GM18867 (cell line): Measurements from ENCODE around the gene NINL.
A peak's percentile ranks its signal among the peaks of the same experiment; 100 is the strongest.
"Not testable (repeated sequence)": the region's sequence is repeated elsewhere in the genome, so short reads cannot be mapped to it uniquely, and the experiment has no call there.

Experiments used
- ATAC-seq: cut with Tn5 transposase; IDR thresholded peaks from one replicate; pipeline ENCODE4 v1.9.1; 2021; ENCODE audit warnings: mild to moderate bottlenecking, moderate library complexity; ENCODE audit not compliant: unreplicated experiment

NINL gene

DNA sequence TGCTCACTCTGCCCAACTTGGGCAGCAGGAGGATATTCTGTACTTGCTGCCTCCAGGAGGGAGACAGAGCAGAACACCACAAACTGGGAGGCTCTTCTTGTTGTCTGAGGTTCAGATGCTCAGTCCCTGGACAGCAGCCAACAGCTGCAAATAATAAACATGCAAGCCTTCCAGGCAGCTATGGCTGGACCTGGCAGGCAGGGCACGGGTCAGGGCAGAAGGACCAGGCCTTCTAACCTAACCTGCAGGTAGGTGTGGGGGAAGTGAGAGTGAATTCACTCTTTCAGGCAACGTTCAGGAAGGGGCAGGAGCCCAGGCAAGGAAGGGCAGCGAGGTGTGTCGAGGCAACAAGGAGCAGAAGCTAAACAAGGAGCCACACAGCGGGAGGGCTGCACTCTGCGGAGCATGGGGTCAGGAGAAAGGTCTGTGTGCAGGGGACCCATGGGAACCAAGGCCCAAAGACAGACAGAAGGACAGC lies 31.5 kb downstream of the NINL start:
- no peak for ATAC-seq

- ATAC-seq = no peak
Measured at GRCh38 chr20:25552977-25553376, 32.4 kb downstream of the NINL start.

DNA sequence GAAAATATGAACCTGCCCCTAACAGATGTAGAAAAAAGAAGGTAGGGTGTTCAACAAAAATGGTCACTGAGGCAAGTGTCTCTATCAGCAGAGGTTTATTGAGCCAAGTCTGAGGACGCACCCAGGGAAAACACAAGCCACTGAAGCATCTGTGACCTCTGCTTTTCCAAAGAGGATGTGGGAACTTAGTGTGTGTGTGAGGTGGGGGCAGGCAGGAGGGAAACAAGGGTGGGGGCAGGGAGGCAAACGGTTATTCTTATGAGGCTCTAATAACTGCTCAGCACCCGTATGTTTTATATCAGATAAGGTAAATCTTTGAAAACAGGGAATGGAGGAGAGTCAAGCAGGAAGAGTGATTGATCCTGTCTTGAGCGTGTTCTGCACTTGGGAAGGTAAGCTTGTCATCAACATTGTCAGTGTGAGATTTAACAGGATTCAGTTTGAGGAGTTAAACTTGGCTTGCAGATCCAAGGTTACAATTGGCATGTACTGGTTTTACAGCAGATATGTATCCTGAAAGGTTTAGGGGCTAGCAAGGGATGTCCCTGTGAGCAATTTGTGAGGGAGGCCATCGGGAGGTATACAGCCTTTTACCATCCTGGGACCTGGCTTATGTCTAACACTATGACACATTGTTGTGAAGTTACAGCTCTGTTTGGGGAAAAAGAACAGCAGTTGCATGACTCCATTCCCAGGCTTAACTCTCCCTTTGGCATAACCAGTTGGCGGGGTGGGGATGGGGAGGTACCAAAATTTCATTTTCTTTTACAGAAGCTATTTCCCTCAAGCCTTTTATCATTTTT lies 33.7 kb downstream of the NINL start:
- ATAC-seq = no peak

- ATAC-seq = not testable (repeated sequence)
Measured at GRCh38 chr20:25550645-25551337, 34.5 kb downstream of the NINL start.

- no peak for ATAC-seq
Measured at GRCh38 chr20:25549843-25550477, 35.4 kb downstream of the NINL start.

DNA sequence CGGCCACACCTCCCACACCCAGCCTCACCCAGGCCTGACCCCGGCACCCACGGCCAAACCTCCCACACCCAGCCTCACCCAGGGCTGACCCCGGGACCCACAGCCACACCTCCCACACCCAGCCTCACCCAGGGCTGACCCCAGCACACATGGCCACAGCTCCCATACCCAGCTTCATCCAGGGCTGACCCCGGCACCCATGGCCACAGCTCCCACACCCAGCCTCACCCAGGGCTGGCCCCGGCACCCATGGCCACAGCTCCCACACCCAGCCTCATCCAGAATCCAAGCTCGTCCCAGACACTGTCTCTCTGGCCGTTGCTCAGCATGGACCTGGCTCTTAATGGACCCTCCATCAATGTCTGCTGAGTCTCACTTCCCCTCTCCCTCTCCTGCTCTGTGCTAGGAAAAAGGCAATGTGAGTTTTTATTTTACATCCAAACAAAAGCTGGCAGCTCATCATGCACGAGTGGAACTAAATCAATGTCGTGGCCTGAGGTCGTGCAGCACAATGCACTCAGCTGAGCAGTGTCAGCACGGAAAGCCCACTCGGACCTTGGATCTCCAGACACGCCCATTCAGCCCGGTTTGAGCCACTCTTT lies 36.1 kb downstream of the NINL start:
- ATAC-seq = no peak

GRCh38 chr20:25548613-25549086 lies 36.7 kb downstream of the NINL start:
- no peak for ATAC-seq

GRCh38 chr20:25547999-25548398 lies 37.3 kb downstream of the NINL start:
- ATAC-seq = no peak

DNA sequence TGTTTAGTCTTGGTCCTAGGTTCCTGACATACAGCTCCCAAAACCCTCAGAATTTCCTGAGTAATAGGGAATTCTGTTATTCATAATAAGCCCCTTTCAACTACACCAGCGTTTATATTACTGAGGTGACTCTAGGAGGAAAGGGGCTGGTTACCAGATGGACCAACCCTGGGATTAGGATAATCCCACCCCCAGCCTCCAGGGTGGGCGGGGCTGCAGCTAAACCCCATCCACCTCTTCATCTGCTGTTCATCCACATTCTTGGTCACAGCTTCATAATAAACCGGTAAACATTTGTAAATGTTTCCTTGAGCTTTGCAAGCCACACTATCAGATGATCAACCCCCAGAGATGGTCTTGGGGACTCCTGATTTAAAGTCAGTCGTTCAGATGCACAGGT lies 38.3 kb downstream of the NINL start:
- ATAC-seq = no peak

GRCh38 chr20:25546048-25546447 lies 39.3 kb downstream of the NINL start:
- ATAC-seq = no peak

DNA sequence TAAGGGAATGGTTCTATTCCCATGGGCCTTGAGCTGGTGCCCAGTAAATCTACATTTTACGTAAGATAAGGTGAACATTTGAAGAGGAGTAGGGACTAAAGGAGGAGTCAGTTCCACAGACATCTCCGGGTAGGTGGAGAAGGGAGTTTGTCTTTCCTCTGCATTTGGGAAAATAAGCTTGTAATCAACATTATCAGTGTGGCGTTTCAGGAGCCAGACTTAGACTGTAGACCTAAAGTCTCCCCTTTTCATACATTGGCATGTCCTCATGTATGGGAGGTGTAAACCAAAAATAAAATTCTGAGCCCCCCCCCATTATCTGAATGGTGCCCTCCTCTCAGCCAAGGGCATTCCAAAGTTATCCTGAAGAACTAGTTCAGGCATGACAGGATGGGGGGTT lies 40.2 kb downstream of the NINL start:
- no peak for ATAC-seq

DNA sequence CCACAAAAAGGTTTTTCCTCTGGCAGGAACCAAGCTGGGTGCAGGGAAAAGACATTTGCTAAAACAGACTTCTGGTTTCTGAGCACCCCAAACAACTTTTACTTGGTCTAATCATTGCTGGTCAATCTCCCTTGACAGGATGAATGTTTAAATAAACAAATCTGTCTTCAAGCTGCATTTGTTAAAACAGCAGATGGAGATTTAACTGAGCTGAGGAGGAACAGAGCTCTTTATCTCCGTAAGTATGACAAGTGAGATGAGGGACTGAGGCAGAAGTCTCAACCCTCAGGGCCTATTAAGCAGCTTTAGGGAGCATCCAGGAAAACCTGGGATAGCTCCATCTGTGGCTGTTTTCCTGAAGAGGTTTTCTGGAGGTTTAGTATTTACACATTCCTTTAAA lies 40.6 kb downstream of the NINL start:
- ATAC-seq = no peak

DNA sequence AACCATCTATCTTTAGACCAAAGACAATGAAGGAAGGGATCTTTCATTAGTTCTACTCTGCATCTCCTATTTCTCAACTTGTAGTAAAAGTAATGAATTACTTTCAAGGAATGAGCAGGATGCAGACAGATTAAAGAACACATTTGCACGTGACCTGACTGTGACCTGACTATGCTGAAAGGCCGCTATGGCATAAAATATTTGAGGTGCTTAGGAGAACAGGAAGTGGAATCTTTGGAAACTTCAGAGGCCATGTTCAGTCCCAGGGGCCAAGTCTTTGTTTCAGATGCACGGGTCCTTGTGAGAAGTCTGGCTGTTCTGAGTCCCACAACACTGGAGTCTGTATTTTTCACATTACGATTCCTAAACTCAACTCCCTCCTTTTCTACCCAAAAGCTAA lies 41.0 kb downstream of the NINL start:
- no peak for ATAC-seq

DNA sequence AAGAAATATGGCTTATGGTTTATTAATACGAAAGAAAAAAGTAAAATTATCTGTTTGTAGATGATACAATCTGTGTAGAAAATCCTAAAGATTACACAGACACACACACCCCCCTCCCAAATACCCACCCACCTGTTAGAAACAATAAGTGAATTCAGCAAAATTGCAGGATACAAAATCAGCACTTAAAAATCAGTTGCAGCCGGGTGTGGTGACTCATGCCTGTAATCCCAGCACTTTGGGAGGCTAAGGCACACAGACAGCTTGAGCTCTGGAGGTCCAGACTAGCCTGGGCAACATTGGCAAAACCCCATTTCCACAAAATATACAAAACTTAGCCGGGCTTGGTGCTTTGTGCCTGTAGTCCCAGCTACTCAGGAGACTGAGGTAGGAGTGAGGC lies 42.3 kb downstream of the NINL start:
- ATAC-seq = no peak

- ATAC-seq = no peak
Measured at GRCh38 chr20:25541676-25542075, 43.7 kb downstream of the NINL start.

DNA sequence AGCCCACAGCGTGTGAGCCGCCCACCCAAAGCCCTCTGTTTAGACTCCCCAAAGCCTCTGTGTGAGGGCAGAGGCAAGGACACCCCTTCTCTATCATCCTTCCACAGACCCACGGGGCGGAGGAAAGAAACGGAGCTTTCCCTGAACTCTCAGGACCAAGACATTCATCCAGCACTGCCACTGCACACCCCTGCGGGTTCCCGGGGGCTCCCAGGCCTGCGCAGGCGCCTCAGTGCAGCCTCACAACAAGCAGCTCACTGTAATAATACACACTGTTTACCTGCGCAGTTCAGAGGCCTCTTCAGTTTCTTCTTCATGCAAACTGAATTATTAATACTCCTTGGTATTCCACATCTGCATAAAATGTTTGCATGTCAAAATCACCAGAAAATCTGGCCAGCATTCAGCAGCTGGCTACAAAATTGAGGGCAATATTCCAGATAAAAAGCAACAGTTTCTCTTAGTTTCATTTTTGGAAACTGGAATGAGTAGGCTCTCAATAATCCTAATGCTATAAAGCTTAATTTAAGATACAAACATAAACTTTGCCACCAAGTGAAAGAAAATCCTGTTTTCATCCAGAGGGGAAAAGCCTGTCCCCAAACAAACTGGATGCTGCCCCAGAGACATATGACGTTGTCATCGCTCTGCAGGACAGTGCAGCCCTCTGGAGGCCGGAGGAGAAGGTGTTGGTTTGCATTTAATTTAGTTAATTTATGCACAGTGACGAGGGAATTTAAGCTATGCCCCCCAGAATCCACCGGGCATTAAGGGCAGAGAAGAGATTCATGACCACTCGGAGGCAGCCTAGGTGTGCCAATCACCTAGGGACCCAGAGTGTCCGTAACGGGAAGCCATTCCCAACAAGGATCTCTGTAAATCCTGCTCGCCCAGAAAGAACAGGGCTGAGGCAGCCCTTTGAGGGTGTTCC lies 45.3 kb downstream of the NINL start:
- peak; percentile 64 for ATAC-seq

DNA sequence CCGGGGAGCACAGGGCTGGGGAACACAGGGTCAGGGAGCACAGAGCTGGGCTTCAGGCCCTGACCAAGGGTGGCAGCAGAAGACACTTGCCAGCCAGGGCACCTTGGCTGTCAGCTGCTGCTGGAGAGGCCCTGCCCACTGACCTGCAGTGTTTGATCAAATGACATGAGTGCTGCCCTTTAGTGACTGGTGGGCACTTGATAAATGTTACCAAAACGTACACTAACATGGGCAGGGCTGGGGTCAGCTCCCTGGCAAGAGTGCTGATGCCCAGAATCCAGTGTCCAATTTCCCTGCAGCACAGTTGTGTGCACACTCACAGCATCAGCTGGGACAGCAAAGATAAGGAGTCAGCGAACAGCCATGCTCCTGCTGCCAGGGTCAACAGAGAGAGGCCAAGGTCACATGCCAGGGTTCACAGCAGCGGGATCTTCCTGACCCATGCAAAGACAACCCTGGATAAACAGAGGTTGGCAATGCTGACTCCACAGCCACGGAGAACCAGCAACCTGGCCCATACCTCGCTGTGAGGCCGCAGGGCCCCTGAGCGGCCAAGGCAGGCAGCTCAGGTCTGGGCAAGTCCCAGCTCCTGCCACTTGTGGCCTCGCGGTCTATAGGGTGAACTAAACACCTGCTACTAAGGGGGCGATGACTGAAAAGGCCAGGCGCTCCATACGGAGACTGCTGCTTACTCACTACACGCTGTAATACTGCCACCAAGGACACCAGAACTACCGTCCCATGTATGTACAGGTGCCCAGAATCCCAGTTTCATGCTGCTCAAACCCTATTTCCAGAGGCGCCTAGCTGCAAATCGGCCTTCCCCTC lies 46.3 kb downstream of the NINL start:
- peak; percentile 59 for ATAC-seq

- no peak for ATAC-seq
Measured at GRCh38 chr20:25537890-25538289, 47.4 kb downstream of the NINL start.

GRCh38 chr20:25535762-25536161 lies 49.6 kb downstream of the NINL start:
- ATAC-seq = no peak
